ENCODE results near the gene TTLL10. TPM values are rescaled to one million over a fixed set of nuclear protein-coding genes. Genes with fewer than 3 reads are reported as not detected.

Gene TTLL10
- total RNA-seq, 1 donor from 2014 or later, result not detected

DNA sequence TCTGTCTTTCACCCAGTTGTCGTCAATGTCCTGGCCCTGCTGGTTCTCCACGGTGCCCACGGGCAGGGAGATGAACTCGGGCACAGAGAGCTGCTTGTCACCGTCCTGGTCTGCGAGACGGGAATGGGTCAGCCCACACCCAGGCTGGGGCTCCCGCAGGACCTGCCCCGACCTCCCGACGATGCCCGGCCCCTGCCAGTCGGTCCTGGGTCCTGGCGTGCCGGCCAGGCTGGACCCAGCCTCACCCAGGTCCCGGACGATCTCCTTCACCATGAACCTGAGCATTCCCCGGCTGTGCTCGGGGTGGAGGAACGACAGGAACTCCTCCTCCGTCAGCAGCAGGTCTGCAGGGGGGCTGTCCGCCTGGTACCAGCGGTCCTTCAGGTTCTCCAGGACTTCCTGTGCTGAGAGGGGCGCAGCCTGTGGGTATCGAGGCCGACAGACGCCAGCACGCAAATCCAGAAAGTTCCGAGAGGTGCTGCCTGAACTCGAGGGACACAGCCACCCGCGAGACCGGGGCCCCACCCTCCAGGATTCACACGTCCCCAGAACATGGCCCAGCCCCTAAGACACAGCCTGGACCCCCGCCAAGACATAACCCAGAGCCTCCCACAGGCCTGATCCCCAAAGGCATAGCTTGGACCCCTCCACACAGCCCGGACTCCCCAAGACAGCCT lies 45.0 kb downstream of the TTLL10 start:
- no peak for DNase-seq (ENCODE audit: low spot score)

DNA sequence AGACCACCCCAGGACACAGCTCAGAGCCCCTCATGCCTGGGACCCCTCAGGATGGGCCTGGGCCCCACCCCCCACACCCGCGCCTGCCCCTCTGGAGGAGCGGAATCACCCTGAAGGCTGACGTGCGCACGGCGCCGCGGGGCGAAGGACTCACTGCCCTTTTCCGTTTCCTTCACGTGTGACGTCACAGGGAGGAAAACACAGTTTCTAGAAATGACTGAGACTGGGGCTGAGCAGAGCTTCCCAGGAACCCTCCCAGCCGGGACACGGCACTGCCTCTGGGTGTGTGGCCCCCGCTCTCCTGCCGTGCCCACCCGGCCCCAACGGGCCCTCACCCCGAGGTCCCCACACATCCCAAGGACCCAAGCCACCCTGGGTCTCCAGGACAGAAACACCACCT lies 45.7 kb downstream of the TTLL10 start:
- DNase-seq (ENCODE audit: low spot score), result no peak

DNA sequence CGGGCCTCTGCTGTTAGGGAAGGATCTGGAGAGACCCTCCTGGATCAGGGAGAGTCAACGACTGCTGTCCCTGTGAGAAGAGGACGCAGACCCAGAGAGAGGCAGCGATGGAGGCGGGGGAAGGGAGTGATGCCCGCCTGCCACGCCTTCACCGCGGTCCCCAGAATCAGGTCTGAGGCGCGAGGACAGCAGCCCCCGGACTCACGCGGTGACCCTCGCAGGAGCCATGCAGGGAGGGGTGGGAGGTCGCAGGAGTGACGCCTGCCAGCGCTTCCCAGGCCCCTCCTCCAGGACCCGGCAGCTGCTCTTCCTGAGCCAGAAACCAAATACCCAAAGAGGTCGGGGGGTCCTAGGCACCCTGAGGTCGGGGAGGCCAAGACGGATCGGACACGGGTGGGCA lies 46.5 kb downstream of the TTLL10 start:
- DNase-seq (ENCODE audit: low spot score), result no peak

DNA sequence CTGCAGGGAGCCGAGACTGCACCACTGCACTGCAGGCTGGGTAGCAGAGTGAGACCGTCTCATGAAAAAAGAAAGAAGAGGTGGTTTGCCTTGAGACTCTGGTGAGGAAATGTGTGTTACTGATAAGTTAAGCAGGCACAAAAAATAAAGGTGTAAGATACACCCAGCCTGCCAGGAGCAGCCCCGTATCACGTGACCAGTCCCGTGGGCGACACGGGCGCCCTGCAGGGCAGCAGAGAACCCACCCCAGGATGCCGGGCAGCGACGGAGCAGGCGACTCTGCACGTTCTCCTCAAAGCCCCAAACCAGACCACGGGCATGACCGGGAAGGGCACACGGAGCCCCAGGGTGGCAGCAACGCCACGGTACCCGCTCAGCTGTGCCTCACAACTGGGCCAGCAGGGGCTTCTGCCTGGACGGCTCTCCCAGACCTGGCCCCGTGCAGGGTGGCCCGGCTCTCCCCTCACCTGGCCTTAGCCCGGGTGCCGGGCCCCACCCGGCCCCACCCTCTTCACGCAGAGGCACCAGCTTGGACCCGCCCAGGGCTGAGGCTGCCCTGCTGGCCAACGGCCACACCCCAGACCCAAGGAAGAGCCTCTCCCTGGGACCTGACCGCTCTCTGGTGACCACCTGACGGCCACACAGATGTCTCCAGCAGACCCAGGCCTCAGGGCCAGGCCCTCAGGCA lies 48.4 kb downstream of the TTLL10 start:
- DNase-seq (ENCODE audit: low spot score), result no peak

DNA sequence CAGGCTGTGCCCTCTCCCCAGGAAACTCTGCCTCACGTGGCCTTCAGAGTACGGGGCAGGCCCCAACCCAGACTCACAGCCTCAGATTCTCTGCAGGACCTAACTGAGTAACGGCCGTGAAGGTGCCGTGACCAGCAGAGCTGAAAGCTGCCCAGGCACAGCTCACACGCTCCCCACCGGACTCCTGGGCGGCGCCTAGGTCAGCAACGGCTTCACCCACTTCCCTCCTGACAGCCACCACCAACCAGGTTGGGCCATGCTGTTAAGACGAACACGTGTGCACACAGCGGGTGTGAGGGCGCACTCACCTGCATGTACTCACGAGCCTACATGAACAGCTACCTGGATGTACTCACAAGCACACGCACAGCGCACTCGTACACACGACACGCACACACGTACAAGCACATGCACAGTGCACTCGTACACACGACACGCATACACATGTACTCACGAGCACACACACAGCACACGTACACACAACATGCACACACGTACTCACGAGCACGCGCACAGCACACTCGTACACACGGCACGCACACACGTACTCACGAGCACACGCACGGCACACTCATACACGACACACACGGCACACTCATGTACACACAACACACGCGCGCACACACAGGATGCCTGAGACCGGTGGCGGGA lies 49.0 kb downstream of the TTLL10 start:
- no peak for DNase-seq (ENCODE audit: low spot score)

DNA sequence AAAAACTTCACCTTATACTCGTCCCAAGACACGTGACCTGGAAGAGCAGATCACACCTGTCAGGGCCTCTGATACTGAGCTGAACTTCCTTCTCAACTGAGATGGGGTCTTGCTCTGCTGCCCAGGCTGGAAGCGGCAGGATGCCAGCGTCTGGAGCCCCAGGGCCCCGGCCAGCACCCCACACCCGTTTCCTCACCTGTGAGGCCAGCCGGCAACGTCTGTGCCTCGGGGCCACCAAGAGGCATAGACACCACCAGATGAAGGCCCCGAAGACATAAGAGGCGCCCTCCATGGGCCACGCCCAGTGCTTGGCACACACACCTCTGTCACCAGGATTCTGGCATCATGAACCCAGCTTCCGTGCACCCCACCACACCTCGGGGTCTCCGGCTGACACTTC lies 49.6 kb downstream of the TTLL10 start:
- DNase-seq (ENCODE audit: low spot score), result no peak

DNA sequence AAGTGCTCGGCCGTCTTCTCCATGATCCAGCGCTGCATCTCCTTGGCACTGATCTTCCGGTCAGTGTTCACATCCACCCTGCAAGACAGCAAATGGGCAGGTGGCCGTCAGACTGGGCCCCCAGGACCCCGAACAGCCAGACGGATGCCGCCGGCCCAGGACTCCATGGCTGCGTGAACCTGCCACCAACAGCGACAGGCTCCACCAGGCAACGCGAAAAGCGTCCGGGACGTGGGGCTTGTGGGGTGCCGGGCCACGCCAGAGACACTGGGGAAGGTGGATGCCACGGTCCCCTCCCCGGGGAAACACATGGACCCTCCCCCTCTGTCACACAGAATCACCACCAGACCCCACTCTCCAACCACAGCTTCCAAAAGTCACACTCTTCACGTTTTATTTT lies 50.2 kb downstream of the TTLL10 start:
- no peak for DNase-seq (ENCODE audit: low spot score)

DNA sequence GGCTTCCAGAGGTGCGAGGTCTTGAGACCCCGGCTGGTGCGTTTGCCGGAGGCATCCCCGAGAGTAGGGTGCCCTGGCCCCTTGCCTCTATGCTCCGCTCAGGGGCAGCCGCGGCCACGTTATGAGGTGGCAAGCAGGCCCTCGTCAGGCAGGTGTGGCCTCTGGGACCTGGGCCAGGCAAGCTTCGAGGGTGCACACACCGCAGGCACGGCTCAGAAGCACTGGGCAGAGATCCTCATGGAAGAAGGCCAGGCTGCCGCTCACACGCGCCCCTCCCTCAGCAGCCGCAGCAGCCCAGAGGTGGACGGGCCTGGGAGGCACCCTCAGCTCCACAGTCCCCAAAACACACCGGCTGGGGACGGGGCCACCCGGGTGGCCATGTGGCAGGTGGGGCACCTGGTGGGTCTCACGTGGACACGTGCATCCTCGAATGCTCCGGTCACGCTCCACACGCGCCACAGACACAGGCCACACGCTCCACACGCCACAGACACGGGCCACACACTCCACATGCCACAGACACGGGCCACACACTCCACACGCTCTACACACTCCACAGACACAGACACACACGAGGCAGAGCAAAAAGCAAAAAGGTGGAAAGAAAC lies 51.7 kb downstream of the TTLL10 start:
- DNase-seq (ENCODE audit: low spot score), result no peak

DNA sequence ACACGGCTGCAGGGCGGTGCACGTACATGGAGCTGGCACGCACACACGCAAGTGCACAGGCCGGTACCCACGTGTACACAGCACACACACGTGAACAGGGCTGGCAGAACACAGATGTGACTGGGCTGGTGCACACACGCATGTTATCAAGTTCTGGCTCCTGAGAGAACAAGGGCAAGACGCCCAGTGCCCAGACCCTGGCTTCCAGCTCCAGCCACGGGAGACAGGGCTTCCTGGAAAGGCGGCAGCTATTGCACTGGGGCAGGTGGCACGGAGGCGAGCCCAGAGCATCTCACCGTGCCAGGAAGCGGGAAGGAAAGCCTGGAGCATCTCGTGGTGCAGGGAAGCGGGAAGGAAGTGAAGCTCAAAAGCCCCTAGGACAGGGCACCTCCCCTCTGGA lies 52.2 kb downstream of the TTLL10 start:
- no peak for DNase-seq (ENCODE audit: low spot score)

DNA sequence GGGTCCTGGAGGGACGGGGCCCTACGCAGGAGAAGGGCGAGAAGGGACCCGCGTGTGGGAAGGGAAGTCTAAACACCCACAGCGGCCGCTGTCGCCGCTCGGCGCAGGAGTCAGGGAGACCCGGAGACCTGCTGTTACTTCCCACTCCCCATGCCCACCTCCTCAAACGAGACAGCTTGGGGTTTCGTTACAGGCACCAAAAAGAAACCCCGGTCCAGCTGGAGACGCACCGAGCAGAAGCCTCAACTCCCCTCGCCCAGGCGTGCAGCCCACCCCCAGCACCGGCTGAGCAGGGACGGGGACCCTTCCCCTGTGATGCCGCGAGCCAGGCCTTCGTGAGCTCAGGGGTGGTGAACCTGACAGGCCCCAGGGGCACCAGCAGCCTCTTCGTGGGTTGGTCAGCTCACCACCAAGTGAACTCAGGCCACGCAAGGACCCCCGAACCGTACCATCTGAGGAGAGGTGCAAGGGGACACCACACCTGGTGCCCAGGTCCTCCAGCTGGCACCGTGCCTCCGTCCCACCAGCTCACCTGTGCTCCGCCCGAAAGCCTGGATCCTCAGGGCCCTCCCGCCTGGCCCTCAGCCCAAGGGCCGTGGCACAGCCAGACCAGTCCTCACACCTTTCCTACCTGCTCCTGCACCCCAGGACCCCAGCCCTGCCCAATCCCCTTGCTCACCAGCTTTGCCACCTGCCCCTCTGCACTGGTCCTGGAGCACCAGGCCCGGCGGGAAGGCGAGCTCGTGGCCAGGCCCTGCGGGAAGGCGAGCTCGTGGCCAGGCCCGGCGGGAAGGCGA lies 53.1 kb downstream of the TTLL10 start:
- DNase-seq (ENCODE audit: low spot score), result no peak

DNA sequence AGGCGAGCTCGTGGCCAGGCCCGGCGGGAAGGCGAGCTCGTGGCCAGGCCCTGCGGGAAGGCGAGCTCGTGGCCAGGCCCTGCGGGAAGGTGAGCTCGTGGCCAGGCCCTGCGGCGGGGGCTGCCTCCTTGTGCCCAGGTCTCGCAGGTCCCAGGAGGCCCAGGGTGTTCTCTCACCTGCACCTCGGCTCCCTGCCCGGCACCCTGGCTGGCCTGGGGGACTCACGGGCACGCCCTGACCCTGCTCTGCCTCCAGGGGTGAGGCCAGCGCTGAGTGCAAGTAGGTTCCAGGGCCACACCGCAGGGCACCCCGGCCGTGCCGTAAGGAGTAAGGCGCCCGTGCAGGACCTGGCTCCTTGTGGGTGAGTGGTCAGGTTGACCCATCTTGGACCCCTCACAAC lies 53.7 kb downstream of the TTLL10 start:
- no peak for DNase-seq (ENCODE audit: low spot score)

DNA sequence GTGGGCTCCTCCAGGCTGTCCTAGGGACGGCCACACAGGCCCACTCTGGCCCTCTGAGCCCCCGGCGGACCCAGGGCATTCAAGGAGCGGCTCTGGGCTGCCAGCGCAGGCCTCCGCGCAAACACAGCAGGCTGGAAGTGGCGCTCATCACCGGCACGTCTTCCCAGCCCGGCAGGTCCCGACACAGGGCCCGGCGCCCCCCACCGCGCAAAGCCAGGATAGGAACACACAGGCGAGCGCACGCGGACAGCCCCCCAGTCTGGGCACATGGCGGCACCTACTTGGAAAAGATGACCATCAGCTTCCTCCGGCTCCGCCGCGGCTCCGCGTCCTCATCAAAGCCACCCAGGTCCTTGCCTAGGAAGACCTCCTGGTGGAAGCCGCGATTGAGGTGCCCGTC lies 54.5 kb downstream of the TTLL10 start:
- no peak for DNase-seq (ENCODE audit: low spot score)

DNA sequence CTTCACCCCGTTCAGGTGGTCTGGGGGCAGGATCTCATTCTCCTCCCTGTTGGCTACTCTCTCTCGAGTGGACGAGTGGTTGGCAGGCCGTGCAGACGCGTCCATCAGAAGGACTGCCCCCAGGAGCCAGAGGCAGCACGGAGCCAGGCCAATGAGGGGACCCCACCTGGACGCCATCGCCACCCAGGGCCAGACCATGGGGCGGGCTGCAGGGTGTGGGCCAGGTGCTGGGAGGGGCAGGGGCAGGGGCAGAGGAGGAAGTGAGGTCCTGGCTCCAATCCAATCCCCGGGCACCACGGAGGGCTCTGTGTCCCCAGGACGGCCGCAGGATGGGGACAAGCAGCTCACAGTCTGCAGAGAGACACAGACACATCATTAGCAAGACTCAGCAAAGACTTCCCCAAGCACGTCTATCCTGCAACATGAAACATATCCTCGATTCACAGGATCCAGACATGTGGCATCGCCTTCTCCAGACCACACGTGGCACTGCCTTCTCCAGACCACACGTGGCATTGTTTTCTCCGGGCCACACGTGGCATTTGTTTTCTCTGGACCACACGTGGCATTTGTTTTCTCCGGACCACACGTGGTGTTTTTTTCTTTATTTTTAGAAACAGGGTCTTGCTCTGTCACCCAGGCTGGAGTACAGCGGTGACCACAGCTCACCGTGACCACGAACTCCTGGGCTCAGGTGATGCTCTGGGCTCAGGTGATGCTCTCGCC lies 55.1 kb downstream of the TTLL10 start:
- no peak for DNase-seq (ENCODE audit: low spot score)

DNA sequence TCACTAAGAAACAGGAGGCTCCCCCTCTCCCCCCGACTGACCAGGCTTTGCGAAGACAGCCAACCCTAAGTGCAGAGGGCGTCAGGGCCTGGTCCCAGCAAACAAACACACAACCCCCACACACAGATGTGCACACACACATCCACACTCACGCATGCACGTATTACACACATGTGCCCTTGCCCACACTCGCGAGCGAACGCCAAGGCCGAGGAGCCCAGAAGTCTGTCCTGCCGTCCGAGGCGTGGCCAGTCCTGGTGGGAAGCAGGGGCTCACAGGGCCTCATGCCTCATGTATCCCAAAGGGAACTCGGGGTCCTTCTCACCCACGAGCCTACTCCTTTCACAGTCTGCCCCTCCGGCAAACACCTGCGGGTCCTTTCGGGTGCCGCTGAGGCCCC lies 56.1 kb downstream of the TTLL10 start:
- DNase-seq (ENCODE audit: low spot score), result no peak

DNA sequence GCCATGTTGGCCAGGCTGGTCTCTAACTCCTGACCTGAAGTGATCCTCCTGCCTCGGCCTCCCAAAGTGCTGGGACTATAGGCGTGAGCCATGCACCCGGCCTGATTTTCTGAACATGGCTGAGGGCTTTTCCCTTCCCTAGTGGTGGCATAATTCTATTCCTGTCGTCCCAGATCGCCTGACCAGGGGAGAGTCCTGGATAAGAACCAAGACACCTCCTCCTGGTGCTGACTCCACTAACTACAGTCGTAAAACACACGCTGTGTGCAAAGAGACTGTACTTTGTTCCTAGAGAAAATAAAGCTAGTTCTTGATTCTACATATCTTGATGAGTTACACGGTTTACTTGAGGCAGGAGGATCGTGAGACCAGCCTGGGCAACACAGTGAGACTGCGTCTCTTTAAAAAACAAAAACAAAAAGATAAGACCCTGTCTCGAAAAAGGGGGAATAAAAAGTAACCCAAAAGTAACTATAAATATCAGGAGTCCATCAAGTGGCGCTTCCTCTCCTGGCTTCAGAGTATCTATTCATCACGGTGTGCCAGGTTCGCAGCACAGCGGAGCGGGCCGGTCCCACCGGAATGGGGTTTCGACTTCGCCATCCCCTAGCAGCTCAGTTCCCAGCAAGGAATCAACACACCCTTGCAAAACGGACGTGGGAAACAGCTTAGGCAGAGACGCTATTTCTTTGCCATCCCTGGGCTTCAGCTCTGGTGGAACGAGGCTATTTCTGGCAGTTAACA lies 57.1 kb downstream of the TTLL10 start:
- DNase-seq (ENCODE audit: low spot score), result no peak

DNA sequence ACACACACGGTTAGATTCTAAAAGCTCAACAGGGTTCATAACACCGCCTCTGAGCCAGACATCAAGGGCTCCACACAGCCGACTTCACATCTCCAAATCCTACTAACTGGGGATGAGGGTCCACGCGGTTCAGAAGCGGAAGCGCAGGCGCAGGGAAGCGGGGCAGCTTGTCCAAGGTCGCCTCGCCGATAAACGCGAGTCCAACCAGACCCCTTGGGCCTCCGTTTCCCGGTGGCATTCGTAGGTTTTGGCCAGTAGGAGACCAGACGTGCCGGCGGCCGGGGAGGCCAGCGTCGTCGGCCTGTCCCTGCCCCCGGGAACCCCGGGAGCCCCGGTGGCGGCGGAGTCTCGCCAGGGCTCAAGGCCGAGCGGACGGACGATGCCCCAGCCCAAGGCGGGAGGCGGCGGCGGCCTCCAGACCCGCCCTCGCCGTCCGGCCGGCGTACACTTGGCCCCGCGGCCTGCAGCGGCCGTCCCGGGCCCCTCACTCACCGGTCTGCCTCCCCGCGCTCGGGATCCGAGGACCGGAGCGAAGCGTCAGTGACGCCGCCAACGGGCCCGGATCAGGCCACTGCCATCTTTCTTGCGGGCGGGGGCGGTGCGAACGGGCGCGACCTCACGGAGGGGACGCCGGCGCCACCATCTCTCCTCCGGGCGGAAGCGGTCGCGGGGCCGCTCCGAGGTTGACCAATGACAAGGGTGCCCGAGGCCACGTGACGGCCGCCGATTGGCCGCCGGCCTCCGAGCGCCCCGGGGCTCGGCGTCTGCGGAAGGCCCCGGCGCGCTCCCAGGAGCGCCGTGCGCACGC lies 57.9 kb downstream of the TTLL10 start, which contains the start of gene SDF4:
TSS of gene SDF4 (minus strand) at position 602 of the 808 bp plus-strand sequence. CDS start 3,229 bp downstream, outside the sequence.
- DNase-seq (ENCODE audit: low spot score), result peak; percentile 98

DNA sequence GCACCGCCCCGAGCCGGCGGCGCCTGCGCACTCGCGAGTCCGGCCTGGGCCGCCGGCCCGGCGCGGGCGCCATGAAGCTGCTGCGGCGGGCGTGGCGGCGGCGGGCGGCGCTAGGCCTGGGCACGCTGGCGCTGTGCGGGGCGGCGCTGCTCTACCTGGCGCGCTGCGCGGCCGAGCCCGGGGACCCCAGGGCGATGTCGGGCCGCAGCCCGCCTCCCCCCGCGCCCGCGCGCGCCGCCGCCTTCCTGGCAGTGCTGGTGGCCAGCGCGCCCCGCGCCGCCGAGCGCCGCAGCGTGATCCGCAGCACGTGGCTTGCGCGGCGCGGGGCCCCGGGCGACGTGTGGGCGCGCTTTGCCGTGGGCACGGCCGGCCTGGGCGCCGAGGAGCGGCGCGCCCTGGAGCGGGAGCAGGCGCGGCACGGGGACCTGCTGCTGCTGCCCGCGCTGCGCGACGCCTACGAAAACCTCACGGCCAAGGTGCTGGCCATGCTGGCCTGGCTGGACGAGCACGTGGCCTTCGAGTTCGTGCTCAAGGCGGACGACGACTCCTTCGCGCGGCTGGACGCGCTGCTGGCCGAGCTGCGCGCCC lies 58.6 kb downstream of the TTLL10 start, which contains the start of gene B3GALT6:
TSS of gene B3GALT6 (plus strand) at position 30 of the 588 bp plus-strand sequence. CDS start at position 72, 42 bp downstream.
- DNase-seq (ENCODE audit: low spot score), result no peak

DNA sequence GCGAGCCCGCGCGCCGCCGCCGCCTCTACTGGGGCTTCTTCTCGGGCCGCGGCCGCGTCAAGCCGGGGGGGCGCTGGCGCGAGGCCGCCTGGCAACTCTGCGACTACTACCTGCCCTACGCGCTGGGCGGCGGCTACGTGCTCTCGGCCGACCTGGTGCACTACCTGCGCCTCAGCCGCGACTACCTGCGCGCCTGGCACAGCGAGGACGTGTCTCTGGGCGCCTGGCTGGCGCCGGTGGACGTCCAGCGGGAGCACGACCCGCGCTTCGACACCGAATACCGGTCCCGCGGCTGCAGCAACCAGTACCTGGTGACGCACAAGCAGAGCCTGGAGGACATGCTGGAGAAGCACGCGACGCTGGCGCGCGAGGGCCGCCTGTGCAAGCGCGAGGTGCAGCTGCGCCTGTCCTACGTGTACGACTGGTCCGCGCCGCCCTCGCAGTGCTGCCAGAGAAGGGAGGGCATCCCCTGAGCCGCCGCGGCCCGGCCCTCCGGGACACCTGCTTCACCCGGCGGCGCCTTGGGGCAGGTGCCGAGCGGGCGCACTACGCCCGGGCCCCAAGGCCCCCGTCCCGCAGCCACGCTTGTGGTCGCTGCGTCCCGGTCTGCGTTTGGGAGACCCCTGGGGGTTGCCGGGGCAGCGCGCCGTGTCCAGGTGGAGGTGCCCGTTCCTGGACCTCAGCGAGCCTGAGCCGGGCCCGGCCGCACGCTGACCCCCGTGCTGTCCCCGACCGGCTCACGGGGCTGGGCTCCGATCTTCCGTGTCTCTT lies 59.3 kb downstream of the TTLL10 start:
- no peak for DNase-seq (ENCODE audit: low spot score)
